ENCODE results near the gene SFXN5.

GRCh38 chr2:72956936-72957335 lies 114.6 kb downstream of the SFXN5 start:
- TF ChIP-seq EZH2 (IDR thresholded peaks at IDR 0.05; ENCODE audit: borderline replicate concordance, low read length) (no peak), CTCF (conservative IDR thresholded peaks at IDR 0.05 in 1 of 2, IDR thresholded peaks at IDR 0.05 in 1 of 2; ENCODE audit: extremely low read depth in 1 of 2, insufficient read depth in 1 of 2, low read depth in 1 of 2, low read length in 2 of 2) (no peak)
